Kidney capillary endothelial cell (primary cell): ENCODE results near the gene SLC1A6.
"Not testable (repeated sequence)": the region's sequence is repeated elsewhere in the genome, so short reads cannot be mapped to it uniquely, and the experiment has no call there.

Experiments used
- DNase-seq: peaks from one replicate; pipeline ENCODE4 v3.0.0-alpha.2; 2018; ENCODE audit warnings: low spot score

SLC1A6 gene

GRCh38 chr19:14979476-14980255 lies at the start of gene SLC1A6:
Gene SLC1A6 (minus strand): TSS chr19:14979864. CDS start chr19:14972910, 6,954 bp downstream.
- no peak for DNase-seq

GRCh38 chr19:15028490-15028889 lies 48.8 kb upstream of the SLC1A6 start:
- no peak for DNase-seq

- no peak for DNase-seq
Observed at GRCh38 chr19:15025217-15025616, 45.6 kb upstream of the SLC1A6 start.

- DNase-seq: no peak
Observed at GRCh38 chr19:15022752-15023151, 43.1 kb upstream of the SLC1A6 start.

DNA sequence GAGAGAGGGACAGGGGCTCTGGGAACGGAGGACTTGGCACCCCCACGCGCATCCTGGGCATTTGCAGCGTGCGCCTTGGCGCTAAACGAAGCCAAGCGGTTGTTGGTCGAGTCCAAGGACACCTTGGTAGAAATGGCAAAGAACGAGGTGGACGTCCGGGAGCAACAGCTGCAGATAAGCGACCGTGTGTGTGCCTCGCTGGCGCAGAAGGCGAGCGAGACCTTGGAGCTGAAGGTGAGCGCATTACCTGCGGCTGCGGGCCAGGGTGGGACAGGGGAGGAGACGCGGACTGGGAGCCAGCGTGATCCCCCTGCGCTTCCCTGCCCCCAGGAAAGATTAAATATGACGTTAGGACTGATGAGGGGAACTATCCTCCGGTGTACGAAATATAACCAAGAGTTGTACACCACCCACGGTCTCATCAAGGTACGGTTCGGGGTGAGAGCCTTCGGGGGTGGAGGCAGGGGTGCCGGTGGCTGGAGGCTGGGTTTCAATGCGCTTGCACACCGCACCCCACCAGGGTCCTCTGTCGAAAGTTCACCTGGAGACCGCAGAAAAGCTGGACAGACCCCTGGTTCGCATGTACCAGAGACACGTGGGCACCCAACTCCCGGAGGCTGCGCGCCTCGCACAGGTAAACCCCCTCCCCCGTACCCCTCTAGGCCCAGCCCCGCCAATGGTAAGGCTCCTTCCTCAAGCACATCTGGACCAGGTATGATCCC lies 41.8 kb upstream of the SLC1A6 start:
- DNase-seq: no peak

GRCh38 chr19:15018836-15019235 lies 39.2 kb upstream of the SLC1A6 start:
- DNase-seq: not testable (repeated sequence)

DNA sequence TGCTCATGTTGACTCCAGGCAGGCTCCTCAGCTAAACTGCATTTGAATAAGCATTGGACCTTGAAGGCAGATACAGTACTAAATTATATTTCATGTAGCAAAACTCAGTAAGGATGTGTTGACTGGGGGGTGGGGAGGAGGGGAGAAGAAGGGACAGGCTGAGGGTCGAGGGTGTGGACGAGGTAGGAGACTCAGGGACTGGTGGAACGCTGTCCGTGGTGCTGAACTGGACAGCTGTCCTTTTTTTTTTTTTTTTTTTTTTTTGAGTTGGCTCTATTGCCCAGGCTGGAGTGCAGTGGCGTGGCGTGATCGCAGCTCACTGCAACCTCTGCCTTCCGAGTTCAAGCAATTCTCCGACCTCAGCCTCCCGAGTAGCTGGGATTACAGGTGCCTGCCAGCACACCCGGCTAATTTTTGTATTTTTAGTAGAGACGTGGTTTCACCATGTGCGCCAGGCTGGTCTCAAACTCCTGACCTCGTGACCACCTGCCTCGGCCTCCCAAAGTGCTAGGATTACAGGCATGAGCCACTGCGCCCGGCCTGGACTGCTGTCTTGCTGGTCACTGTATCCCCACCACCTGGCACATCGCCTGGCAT lies 36.4 kb upstream of the SLC1A6 start:
- DNase-seq: peak; percentile 1

DNA sequence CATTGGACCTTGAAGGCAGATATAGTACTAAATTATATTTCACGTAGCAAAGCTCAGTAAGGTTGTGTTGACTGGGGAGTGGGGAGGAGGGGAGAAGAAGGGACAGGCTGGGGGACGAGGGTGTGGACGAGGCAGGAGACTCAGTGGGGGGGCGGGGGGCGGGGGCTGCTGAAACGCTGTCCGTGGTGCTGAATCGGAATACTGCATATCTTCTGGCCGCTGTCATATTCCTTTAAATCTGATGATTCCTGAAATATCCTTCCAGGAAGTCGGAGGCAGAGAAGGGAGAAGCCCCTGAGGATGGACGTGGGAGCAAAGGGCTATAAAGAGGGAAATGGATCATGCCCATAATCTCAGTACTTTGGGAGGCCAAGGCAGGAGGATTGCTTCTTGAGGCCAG lies 34.9 kb upstream of the SLC1A6 start:
- no peak for DNase-seq

- no peak for DNase-seq
Observed at GRCh38 chr19:15010501-15011300, 31.0 kb upstream of the SLC1A6 start.

- no peak for DNase-seq
Observed at GRCh38 chr19:15008308-15008707, 28.6 kb upstream of the SLC1A6 start.

DNA sequence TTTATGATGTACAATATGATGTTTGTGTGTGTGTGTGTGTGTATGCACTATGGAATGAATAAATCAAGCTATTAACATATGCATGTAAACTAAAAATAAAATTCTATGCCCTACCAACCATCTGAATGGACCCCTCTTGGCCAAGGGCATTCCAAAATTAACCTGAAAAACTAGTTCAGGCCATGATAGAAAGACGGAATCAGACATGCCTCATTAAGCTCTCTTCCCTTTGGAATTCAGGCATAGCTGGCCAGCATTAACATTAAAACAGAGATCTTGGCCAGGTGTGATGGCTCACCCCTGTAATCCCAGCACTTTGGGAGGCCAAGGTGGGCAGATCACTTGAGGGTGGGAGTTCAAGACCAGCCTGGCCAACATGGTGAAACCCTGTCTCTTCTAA lies 18.3 kb upstream of the SLC1A6 start:
- no peak for DNase-seq

GRCh38 chr19:14992780-14993179 lies 13.1 kb upstream of the SLC1A6 start:
- no peak for DNase-seq

DNA sequence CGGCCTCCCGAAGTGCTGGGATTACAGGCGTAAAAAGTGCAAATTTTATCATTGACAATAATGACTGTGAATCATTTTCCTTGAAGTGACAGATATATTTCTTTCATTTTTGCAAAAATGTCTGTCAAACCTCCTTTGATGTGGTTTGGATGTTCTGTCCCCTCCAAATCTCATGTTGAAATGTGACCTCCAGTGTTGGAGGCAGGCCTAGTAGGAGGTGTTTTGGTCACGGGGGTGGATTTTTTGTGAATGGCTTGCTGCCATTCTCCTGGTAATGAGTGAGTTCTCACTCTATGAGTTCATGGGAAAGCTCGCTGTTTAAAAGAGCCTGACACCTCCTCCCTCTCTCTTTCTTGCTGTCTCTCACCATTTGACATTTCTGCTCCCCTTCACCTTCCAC lies 5.5 kb upstream of the SLC1A6 start:
- DNase-seq: no peak

DNA sequence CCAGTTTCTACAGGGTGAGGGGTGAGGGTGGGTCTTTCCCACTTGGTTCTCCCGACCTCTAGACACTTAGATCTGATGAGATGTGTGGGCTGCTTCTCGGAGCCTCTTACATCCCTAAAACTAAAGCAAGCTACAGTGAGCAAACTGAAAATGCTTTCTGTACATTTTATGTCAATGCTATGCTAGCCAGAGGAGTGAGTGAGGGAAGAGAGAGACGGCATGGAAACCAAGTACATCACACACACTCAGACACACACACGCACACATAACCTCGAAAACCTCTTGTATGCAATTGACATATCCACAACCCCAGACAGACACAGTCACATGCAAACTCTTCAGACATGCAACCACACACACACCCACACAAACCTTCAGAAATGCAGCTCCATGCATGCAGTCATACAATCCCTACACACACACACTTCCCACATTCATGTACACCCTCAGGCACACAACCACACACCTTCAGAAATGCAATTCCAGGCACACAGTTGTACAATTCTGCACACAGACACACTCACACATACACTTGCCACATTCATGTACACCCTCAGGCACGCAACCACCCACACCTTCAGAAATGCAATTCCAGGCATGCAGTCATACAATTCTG lies 1.4 kb downstream of the SLC1A6 start:
- DNase-seq: no peak

GRCh38 chr19:14977128-14977527 lies 2.5 kb downstream of the SLC1A6 start:
- no peak for DNase-seq

DNA sequence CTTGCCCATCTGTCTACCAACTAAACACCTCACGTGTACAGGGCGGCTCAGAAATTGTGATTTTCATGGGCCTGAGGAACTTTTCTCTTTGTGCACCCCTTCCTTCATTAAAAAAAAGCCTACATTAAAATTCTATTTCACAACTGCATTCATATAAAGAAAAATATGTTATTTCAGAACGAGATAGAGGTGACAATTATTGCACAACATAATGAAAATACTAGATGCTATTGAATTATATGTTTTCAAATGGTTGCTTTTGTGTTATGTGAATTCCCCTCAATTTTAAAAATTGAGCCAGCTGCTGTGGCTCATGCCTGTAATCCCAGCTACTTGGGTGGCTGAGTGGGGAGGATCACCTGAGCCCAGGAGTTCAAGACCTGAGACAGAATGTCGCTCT lies 5.2 kb downstream of the SLC1A6 start:
- no peak for DNase-seq

DNA sequence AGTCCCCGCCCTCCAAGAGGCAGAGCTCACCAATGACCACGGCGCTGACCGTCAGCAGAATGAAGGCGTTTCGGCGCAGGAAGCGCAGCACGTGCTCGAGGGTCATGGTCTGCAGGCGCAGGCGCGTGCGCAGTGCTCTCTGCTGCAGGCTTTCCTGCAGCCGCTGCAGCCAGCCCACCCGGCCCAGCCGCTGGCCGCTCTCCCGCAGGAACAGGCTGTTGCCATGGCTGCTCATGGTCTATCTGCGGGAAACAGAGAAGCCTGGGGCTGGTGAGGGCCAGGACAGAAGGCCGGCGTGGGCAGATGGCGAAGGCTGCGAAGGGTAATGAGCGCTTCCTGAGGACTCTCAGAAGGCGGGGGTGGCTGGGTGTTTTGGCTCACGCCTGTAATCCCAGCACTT lies 7.0 kb downstream of the SLC1A6 start:
- no peak for DNase-seq

- no peak for DNase-seq
Observed at GRCh38 chr19:14971474-14971873, 8.2 kb downstream of the SLC1A6 start.

DNA sequence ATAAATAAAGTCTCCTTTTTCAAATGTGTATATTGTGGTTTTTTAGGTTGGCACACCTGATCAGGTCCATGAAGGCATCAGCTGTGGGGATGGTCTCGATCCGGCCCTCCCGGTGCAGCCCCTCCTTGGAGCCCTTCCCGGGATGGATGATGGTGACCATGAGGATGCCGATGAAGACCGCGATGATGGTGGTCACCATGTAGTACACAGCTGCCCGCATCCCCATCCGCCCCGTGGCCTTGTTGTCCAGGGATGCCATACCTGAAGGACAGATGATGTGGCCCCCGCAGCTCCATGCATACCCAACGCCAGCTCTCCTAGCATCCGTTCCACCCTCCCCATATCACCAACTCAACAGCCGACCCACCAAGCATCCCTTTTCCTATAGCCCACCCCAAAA lies 11.4 kb downstream of the SLC1A6 start:
- DNase-seq: no peak

GRCh38 chr19:14961956-14962685 lies 17.5 kb downstream of the SLC1A6 start:
- no peak for DNase-seq

DNA sequence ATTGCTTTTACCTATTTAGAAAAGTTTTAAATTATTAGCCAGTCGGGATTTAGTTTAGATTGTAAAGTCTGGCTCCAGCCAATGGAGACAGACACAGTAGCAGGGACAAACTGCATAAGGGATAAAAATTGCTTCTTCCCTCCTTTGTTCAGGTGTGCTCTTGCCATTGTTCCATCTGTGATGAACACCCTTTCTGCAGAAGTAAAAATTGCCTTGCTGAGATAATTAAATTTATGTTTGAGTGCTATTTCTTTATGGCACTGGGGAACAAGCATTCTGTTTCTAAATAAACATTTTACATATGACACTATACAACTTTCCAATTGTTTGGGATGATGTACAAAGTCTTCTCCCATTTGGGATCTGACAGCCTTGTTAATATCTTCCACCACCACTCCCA lies 20.4 kb downstream of the SLC1A6 start:
- DNase-seq: no peak
